HG02885 (cell line): ENCODE results near the gene LPP.
"Not testable (repeated sequence)": the region's sequence is repeated elsewhere in the genome, so short reads cannot be mapped to it uniquely, and the experiment has no call there.

ENCODE experiments used
- ATAC-seq: cut with Tn5 transposase; IDR thresholded peaks from one replicate; pipeline ENCODE4 v1.9.1; 2021; ENCODE audit warnings: mild to moderate bottlenecking; ENCODE audit not compliant: unreplicated experiment, poor library complexity

The LPP gene

DNA sequence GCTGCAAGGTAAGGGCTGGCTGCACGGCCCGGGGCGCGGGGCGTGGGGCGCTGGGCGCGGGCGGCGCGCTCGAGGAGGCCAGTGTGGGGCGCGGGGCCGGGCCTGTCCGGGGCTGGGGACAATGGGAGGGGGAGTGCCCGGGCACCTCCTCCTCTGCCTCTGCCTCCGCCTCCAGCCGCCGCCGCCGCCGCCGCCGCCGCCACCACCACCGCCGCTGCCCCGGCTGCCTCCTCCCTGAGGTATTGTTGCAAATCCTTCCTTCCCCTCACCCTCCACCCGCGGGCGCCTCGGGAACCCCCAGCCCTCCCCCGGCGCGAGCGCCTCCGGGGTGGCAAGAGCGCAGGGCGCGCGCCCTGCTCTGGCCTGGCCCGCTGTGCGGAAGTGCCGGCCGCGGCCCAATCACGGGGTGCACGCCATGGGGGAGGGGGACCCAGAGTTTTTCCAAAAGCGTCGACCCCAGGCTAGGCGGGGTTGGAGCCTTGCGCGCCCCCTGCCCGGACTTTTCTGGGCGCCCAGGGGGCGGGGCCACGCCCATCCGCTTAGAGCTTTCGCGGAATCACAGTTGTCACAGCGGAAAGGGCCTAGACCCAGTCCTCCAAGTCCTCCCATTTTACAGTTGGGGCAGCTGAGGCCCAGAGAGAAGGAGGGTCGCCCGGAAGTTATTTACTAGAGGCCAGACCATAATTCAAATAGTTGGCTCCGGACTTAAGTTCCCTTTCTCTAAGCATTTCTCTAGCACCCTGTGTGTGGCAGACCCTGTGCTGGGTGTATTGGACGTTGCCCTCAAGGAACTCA, at the start of gene LPP:
LPP (plus strand) TSS at position 144 of the 795 bp plus-strand sequence. CDS start 251,964 bp downstream, outside the sequence.
- ATAC-seq = peak; percentile 83

DNA sequence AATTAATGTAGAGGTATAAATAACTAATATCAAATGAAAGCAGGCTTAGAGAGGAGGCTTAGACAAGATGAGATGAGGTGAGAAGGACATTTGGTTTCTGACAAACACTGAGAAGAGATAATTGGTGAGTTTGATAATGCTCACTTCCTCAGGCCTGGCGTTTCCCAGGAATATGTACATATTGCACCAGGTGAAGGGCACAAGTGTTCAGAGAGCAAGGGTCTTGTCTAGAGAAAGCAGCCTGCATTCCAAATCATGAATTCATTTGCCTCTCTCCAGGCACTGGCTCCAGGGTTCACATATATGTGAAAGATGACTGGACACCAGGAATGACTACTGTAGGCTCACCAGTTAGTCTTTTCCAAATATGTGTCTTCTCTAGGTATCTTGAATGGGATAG, 48.0 kb upstream of the LPP start:
- no peak for ATAC-seq

- ATAC-seq = no peak
These were observed 47.5 kb upstream of the LPP start for GRCh38 chr3:188106454-188106853.

- no peak for ATAC-seq
These were observed 46.8 kb upstream of the LPP start for GRCh38 chr3:188106887-188107830.

DNA sequence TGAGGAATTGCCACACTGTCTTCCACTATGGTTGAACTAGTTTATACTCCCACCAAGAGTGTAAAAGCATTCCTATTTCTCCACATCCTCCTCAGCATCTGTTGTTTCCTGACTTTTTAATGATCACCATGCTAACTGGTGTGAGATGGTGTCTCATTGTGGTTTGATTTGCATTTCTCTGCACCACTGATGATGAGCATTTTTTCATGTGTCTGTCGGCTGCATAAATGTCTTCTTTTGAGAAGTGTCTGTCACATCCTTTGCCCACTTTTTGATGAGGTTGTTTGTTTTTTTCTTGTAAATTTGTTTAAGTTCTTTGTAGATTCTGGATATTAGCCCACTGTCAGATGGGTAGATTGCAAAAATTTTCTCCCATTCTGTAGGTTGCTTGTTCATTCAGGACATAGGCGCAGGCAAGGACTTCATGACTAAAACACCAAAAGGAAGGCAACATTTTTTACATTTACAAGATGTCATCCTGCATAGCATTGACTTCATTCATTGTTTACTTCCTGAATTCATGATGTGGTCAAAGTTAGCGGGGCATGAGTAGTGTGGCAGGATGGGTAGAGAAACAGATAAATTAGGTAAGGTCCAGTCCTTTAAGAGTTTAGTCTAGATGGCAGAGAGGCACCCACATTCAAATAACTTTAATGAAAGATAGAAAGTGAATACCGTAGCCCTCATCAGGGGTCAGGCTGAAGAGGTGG, 45.1 kb upstream of the LPP start:
- no peak for ATAC-seq

GRCh38 chr3:188111002-188111584, 42.9 kb upstream of the LPP start:
- ATAC-seq = no peak

GRCh38 chr3:188113756-188114155, 40.2 kb upstream of the LPP start:
- no peak for ATAC-seq

GRCh38 chr3:188119846-188120245, 34.1 kb upstream of the LPP start:
- no peak for ATAC-seq

GRCh38 chr3:188122571-188123169, 31.3 kb upstream of the LPP start:
- no peak for ATAC-seq

- ATAC-seq = no peak
These were observed 30.6 kb upstream of the LPP start for GRCh38 chr3:188123170-188123905.

- no peak for ATAC-seq
These were observed 29.8 kb upstream of the LPP start for GRCh38 chr3:188124184-188124583.

- no peak for ATAC-seq
These were observed 28.9 kb upstream of the LPP start for GRCh38 chr3:188125076-188125475.

- no peak for ATAC-seq
These were observed 27.7 kb upstream of the LPP start for GRCh38 chr3:188126276-188126675.

DNA sequence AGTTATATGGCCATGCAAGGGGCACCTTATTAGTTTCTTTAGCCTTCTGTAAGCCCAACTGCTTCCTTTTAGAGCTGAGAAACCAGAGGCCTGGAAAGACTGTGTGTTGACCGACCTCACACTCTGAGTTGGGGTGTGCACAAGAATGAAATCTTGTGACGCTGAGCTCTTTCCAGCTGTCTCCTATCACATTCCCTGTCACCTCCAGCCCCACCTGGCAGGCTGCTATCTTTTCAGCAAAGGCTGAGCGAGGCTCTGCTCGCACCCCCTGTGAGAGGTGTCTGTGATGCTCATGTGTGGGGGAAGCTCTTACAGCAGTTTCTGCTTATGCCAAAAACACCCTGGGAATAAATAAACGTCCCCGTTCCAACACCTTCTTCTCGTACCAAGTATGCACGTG, 27.0 kb upstream of the LPP start:
- no peak for ATAC-seq

DNA sequence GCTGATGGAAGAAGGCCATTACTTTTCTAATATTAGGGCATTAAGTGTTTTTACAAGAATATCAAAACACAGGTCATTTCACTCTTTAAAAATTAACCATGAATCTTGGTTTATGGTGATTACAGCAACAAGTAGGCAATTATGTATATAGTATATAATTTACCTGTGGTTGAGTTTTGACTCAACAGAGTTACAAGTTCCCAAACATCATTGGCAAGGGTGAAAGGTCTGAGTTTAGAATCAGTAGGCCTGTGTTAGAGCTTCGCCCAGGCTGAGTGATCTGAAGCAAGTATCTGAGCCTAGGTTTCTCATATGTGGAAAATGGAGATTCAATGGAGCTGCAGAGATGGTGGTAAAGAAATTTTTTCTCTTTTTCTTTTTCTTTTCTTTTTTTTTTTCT, 25.1 kb upstream of the LPP start:
- no peak for ATAC-seq

GRCh38 chr3:188131023-188131422, 22.9 kb upstream of the LPP start:
- ATAC-seq = not testable (repeated sequence)

GRCh38 chr3:188133219-188133618, 20.7 kb upstream of the LPP start:
- no peak for ATAC-seq

DNA sequence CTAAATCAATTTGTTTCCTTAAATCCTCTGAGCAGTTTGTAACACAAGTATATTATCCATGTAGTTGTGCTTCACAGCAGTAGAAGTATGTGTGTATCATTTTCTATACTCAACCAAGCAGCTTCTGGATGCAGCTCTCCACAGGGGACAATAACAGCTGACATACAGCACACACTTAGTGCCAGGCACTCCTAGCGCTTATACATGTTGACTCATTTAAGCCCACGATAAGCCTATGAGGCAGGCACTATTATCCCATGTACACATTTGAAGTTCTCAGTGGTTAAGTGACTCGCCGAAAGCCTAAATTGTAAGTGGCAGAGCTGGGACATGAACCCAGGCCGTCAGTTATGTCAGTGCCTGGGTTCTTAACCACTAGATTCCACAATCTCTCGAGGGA, 20.3 kb upstream of the LPP start:
- ATAC-seq = no peak

GRCh38 chr3:188134079-188134478, 19.9 kb upstream of the LPP start:
- no peak for ATAC-seq
